Measurements from ENCODE around the gene CCNYL1. TPM values are rescaled to one million over a fixed set of nuclear protein-coding genes. Genes with fewer than 3 reads are reported as not detected.

The CCNYL1 gene
- polyA plus RNA-seq, 3 donors, result 17.0 to 24.2 (median 19.8) TPM

Other genes starting within 250 kb of the CCNYL1 start
- 10 to 100 TPM; 72.5 to 83.1 (median 73.5) TPM for gene CREB1, start 181.7 kb upstream of the CCNYL1 start, polyA plus RNA-seq (ENCODE audit: insufficient read length in 3 of 3)
- gene METTL21A, start 86.2 kb upstream of the CCNYL1 start, polyA plus RNA-seq (ENCODE audit: insufficient read length in 3 of 3), result 10 to 100 TPM; 29.5 to 32.5 (median 30.9) TPM
- gene FZD5, start 58.3 kb downstream of the CCNYL1 start, polyA plus RNA-seq (ENCODE audit: insufficient read length in 3 of 3), result 10 to 100 TPM; 12.7 to 15.5 (median 15.4) TPM

Data from renal cortex interstitium (tissue), 3 donors.